ENCODE measurements around the gene QRSL1. TPM values are rescaled to one million over a fixed set of nuclear protein-coding genes. Genes with fewer than 3 reads are reported as not detected.

The QRSL1 gene
- total RNA-seq, 1 donor from 2014 or later: 17.2 TPM

DNA sequence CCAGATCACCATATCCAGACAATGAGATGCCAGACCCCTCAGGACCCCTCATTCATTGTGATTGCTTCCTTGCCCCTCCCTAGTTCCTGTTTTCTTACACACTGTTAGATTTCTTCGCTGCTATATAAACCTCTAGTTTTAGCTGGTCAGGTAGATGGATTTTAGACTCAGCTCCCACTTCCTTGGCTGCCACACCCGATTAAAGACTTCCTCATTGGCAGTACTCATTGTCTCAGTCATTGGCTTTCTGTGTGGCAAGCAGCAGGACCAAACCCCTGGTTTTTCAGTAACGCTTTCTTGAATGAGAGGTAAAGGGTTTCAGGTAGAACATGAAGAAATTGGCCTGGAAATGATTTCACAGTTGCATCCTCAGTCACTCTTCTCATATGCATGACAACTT lies 47.9 kb downstream of the QRSL1 start:
- H3K9me3 Mint-ChIP-seq: peaks cover 7% of the 10 kb centered on the region
- no peaks in the 10 kb centered on the region for H3K27me3 Mint-ChIP-seq (ENCODE audit: low read depth)
- H3K4me1 Mint-ChIP-seq: peaks cover 9% of the 10 kb centered on the region
- no peak for DNase-seq (ENCODE audit: low spot score in 2 of 2, unreplicated experiment in 2 of 2)
- H3K4me3 Mint-ChIP-seq: no peak overlapping the region
- TF ChIP-seq CTCF (IDR thresholded peaks at IDR 0.05; ENCODE audit: unreplicated experiment): no peak
- no peak overlapping the region for H3K27ac Mint-ChIP-seq
- no peaks in the 10 kb centered on the region for H3K36me3 Mint-ChIP-seq

GRCh38 chr6:106684011-106684410 lies 54.6 kb downstream of the QRSL1 start:
- Mint-ChIP-seq H3K36me3 (no peaks in the 10 kb centered on the region), H3K4me1 (peaks cover 3% of the 10 kb centered on the region), H3K4me3 (no peak overlapping the region), H3K9me3 (peaks cover 4% of the 10 kb centered on the region), H3K27me3 (ENCODE audit: low read depth) (no peaks in the 10 kb centered on the region), H3K27ac (no peak overlapping the region)
- DNase-seq (ENCODE audit: low spot score in 2 of 2, unreplicated experiment in 2 of 2): no peak
- no peak for TF ChIP-seq CTCF (IDR thresholded peaks at IDR 0.05; ENCODE audit: unreplicated experiment)

DNA sequence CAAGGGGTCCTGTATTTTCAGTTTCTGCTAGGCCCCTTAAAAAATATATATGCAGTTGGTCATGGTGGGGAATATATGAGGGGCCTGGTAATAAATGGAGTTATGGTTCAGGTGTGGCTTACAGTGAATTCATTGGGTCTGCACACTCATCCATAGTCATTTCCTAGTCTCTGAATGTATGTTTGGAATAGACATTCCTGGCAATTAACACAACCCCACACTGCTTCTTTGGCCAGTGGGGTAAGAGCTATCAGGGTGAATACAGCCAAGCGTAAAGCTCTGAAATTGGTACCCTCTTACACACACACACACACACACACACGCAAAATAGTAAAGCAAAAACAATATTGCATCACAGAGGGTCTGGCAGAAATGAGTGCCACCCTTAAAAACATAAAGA lies 56.5 kb downstream of the QRSL1 start:
- Mint-ChIP-seq H3K4me1 (peaks cover 3% of the 10 kb centered on the region), H3K27me3 (ENCODE audit: low read depth) (no peaks in the 10 kb centered on the region), H3K36me3 (no peaks in the 10 kb centered on the region), H3K9me3 (no peaks in the 10 kb centered on the region), H3K4me3 (no peak overlapping the region), H3K27ac (no peak overlapping the region)
- TF ChIP-seq CTCF (IDR thresholded peaks at IDR 0.05; ENCODE audit: unreplicated experiment): no peak
- DNase-seq (ENCODE audit: low spot score in 2 of 2, unreplicated experiment in 2 of 2): no peak

GRCh38 chr6:106688177-106688951 lies 59.0 kb downstream of the QRSL1 start:
- DNase-seq (ENCODE audit: low spot score in 2 of 2, unreplicated experiment in 2 of 2): no peak
- Mint-ChIP-seq H3K4me1 (peaks cover 10% of the 10 kb centered on the region), H3K27me3 (ENCODE audit: low read depth) (no peaks in the 10 kb centered on the region), H3K4me3 (no peak overlapping the region), H3K27ac (no peak overlapping the region), H3K9me3 (no peaks in the 10 kb centered on the region), H3K36me3 (no peaks in the 10 kb centered on the region)
- no peak for TF ChIP-seq CTCF (IDR thresholded peaks at IDR 0.05; ENCODE audit: unreplicated experiment)

- Mint-ChIP-seq H3K4me3 (no peak overlapping the region), H3K9me3 (no peaks in the 10 kb centered on the region), H3K27me3 (ENCODE audit: low read depth) (no peaks in the 10 kb centered on the region), H3K36me3 (no peaks in the 10 kb centered on the region), H3K27ac (peak overlapping the region; percentile 48), H3K4me1 (peaks cover 10% of the 10 kb centered on the region)
- no peak for DNase-seq (ENCODE audit: low spot score in 2 of 2, unreplicated experiment in 2 of 2)
- no peak for TF ChIP-seq CTCF (IDR thresholded peaks at IDR 0.05; ENCODE audit: unreplicated experiment)
Observed at GRCh38 chr6:106692112-106692818, 62.9 kb downstream of the QRSL1 start.

Measured in mesothelial cell of epicardium (in vitro differentiated cells).